NCI-H345 (cell line): ENCODE measurements around the gene GSC2.

Source experiments
- DNase-seq: peaks from one replicate; lab custom pipeline; 2025; lab: John Stamatoyannopoulos, UW

GSC2 gene, protein sequence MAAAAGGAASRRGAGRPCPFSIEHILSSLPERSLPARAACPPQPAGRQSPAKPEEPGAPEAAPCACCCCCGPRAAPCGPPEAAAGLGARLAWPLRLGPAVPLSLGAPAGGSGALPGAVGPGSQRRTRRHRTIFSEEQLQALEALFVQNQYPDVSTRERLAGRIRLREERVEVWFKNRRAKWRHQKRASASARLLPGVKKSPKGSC

DNA sequence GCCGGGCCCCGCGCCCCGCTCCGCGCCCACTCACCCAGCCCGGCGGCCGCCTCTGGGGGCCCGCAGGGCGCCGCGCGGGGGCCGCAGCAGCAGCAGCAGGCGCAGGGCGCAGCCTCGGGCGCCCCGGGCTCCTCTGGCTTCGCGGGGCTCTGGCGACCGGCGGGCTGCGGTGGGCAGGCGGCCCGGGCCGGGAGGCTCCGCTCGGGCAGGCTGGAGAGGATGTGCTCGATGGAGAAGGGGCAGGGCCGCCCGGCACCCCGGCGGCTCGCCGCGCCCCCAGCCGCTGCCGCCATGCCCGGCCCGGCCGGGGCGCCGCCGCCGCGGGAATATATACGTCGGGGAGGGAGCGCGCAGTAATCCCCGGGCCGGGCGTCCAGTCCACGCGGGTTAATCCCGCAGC, at the start of gene GSC2:
Gene GSC2 (minus strand): TSS at position 302 of the 400 bp plus-strand sequence. CDS start 9 bp downstream, at position 293.
- DNase-seq, result no peak

DNA sequence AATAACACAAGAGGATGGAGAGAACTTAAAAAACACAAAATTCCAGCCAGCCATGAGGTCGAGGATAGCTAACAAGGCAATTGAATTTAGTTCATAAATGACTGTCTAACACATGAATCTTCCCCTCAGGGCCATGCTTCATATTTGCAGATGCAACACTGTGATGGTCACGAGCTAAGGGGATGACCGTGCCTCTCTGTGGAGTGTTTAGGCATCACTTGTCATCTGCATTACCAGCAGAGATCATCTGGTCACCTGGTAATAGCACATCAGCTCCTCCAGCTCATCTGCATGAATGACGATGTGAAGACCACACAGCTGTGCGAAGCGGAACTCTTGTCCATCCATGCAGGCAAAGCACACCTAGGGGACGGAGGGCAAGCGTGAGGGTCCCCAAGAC, 49.4 kb upstream of the GSC2 start:
- no peak for DNase-seq

DNA sequence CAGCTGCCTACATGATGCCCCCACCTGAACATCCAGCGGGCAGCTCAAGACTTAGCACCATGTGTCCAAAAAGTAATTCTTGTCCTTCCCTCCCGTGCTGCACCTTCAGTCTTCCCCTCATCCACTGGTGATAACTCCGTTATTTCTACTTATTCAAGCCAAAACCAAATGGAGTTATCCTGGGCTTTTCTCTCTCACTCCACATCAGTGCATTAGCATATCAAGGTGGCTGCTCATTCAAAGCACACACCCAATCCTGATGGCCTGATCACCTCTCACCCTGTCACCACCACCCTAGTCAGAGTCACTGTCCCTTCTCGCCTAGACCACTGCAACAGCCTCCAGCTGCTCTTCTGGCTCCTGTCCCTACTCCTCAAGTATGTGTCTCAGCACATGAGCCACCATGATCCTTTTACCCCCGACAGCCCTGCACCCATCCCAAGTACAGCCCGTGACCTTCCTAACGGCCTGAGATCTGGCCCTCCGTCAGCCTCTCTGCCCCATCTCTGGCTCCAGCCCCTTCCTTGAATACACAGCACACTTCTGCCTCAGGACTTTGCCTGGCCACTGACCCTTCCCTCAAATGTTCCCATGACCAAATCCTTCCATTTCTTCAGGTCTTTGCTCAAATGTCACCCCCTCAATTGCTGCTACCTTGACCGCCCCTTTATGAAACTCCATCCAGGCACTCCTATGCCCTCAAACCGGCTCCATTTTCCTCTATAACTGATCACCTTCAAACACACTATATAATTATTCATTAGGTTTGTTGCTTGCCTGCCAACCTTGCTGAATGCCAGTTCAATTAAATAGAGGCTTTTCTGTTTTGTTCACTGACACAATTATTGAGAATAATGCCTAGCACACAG, 48.1 kb upstream of the GSC2 start:
- no peak for DNase-seq

DNA sequence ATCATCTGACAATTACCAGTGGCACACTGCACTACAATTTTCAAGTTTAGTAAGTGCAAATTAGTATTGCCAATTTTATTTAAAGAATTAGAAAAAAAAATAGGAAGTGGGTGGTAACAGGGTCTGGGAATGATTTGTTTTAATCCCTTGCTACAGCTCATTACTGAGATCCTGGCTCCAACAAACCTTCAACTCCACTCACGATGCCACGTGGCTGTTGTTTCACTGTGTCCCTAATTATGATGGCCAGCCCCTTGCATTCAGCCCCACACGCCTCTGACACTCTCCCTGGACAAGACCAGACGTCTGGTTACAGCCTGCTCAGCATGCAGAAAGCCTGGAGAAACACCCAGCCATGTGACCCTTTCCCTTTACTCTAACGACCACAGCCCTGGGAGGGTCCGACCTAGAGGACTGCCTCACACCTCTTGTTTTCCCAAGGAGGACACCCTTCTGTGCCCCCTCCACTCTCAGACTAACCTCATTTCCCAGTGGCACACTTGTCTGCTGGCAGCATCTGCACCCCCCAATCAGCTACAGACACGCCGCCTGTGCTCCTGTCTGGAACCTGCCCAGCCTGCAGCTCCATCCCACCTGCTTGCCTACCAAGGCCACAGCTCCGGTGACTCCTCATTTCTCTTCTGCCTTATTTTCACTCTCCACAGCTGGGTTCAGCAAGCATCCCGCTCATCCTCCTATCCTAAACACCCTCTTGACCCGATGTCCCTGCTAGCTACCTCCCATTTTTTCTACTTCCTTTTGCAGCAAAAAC, 46.9 kb upstream of the GSC2 start:
- DNase-seq, result no peak

DNA sequence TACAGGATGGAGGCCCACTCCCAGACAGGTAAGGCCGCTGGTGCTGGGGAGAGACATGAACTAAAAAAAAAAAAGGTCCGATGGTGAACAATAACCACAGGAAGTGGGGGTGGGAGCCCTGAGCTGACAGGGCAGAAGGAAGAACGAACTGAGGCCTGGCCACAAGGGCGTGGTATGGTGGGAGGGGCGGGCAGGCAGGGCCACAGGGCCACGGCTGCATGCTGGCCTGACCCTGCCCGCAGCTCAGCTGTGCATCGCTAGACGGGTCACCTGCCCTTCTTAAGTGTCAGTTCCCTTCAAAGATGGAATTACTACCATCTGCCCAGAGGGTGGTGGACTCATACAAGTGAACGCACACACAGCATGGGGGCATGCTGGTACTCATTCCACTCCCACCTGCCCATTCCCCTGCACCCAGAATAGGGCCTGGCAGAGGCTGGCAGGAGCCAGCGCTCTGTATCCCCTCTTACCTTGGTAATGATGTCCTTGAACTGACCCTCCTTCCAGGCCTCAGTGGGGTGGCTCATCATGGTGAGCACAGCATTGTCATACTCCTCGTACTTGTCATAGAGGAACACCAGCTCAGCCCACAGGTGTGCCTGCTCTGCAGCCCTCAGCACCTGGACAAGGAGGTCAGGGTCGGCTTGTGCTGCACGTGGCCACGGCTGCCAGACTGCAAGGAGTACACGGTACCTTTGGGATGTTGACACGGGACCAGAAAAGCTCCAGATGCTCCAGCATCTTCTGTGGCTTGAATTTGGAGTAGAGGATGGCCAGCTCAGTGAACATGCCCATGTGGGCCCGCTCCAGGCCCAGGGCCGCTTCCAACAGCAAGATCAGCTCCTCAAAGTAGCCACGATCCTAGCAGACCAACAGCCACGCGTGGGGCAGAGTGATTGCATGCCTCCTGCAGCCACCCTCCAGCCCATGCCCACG, 46.0 kb upstream of the GSC2 start:
- DNase-seq, result no peak

DNA sequence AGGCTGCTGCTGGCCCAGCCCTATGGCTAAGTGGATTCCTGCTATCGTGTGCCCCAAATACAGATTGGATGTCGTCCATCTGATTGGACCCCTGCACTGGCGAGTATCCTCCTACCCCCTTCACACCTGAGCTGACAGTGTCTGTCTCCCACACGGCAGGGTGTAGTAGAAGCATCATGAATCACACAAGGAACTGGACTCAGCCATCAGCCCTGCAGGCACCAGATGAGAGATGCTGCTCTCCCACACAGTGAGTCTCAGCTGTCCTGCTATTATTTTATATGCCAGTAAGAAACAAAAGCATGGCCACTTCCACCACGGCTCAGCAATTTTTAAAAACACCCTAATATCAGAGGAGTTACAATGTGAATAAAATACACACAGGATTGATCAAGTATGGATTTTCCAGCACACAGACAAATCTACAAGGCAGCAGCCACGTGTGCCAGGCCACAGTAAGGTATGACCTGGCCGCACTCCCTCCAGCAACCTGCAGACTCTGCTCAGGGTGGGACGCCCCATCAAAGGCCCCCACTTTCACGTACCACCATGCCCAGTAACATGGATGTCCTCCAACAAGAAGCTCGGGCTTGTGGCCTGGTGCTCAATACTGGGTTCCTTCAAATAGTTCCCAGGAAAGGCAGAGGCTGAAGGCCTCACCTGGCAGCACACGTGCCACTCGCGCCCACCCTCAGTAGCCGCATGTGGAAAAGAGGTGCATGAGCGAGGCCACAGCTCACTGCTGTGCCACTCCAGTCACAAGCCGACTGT, 44.9 kb upstream of the GSC2 start:
- DNase-seq, result no peak

DNA sequence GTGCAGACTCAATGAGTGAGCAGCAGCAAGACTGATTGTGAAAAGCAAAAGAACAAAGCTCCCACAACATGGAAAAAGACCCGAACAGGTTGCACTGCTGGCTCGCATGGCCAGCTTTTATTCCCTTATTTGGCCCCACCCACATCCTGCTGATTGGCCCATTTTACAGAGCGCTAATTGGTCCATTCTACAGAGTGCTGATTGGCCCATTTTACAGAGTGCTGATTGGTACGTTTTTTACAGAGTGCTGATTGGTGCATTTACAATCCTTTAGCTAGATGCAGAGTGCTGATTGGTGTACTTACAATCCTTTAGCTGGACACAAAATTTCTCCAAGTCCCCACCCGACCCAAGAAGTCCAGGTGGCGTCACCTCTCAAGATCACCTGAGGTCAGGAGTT, 43.8 kb upstream of the GSC2 start:
- DNase-seq, result no peak

DNA sequence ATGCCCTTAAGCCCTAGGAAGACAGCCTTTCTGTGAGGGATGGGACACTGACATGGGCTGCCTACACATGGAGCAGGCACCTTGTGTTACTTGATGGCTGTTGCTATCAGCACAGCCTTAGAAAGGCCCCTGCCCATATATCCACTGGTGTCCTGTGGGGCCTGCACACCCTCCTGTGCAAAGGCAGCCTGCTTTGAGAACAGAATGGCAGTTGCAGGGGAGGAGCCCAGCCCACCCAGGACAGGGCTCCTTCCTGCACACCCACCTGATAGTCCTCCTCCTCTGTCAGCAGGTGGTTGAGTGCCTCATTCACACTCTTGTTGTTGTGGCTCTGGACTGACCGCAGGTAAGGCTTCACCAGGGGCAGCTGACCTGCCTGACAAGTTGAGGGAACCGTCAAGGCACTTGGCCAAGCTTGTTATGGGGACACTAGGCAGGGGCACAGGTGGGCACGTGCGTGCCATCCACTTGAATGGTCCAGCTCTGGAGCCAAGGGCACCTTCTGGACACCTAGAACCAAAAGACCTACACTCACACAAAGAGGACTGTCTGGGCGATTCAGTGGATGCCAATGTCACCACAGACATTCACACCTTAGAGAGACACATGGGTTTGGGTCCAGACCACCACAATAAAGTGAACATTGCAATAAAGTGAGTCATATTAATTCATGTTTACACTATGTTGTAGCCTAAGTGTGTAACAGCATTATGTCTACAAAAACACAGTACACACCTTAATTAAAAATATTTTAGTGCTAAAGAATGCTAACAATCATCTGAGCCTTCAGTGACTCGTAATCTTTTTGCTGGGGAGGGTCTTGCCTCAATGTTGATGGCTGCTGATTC, 37.8 kb upstream of the GSC2 start:
- DNase-seq, result no peak

DNA sequence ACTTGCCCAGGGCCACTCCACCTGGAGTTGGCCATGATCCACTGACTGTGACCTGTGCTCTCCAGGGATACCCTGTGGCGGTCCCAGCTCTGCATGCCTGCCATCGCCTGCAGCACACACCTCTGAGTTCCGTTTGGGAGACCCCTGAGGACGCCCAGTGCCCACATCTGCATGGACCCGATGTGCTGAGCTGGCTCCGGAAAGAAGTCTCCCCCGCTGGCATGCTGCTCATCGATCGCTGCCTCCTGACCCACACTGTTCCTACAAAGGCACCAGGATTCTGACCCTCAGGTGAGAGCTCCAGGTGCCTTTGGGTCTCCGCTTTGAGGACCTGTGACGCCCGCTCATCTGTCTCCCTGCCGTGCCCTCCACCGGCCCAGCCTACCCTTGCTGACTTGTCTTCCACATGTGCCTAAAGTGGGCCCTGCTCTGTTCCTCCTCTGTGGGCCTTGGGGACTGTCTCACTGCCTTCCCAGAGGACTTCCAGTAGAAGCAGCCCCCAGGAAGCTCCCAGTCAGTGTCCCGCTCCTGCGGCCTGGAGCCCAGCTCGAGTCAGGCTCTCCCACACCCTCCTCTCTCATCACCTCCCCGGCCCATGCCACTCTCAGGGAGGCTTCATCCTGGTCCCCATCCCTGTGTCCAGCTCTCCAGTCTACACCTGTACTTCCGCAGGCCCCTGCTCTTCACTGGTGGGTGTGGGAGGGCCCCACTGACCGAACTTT, 34.3 kb upstream of the GSC2 start:
- DNase-seq, result no peak

DNA sequence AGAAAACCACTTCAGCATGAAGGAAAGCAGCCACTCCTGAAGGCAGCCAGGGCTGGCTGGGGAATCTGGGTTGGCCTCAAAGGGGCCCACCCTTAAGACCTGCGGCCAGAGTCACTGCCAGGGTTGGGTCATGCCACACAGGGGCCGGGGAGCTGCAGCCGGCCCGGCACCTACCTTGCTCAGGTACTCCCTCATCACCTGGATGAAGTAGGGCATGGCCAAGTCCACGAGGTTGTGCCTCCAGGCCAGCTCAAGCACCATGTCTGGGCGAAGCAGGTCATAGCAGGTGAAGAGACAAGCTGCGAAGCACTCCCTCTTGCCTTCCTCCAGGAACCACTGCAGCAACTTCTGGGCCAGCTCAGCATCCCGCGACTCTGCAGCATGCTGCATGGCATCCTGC, 33.1 kb upstream of the GSC2 start:
- no peak for DNase-seq

DNA sequence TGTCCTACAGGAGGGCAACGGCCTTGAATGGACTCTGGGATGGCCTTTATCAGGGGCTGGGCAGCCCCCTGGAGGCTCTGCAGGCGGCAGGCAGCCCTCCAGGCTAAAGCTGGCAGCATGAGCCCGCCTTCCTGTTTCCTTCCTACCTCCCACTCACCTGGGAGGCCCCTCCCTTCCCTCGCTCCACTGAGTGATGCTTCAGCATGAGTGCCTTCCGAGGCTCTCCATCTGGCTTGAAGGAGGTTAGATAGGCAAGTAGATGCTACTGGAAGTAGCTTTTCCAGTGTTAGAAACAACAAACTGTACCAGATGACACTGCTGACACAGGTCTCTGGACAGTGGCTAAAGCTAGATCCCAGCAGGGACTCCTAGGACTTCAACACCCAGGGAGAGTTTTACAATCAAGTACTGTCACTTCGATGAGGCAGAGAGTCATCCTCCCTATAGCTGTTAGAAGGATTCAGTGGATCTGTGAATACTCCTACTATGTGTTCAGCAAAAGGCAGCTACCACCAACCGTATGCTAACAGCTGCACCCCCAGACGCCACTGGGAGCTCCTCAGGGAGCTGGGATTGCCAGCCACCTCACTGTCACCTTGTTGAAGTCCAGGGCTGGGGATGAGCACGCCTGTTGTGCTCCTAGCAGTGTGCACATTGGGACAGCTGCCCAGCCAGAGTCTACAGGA, 32.5 kb upstream of the GSC2 start:
- DNase-seq, result no peak

DNA sequence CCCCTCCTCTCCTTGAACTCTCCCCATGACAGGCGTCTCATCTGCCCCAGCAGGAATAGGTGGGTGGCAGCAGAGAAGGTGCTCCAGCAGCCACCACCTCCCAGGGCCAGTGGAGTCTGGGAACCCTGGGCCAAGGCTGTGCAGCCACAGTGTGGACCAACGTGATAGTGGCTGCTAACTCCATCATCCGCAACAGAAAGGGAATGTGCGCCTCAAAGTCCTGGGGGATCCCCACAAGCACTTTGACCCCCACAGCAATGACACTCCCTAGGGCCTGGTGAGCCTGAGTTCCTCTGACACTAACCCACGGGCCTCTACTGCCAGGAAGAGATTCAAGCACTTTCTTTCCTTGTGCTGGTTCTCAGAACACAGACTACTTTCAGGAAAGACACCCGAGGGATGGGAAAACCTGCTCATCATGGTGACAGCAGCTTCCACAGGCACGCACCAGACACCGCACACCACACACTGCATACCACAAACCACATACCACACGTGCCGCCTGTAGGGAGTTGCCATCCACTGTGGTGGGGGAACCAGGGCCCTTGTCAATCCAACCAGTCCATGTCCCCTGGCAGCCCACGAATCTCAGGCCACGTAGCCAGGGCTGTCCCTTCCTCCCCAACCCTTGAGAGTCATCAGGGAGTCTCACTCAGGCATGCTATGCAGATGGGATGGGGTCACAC, 31.8 kb upstream of the GSC2 start:
- DNase-seq, result no peak

DNA sequence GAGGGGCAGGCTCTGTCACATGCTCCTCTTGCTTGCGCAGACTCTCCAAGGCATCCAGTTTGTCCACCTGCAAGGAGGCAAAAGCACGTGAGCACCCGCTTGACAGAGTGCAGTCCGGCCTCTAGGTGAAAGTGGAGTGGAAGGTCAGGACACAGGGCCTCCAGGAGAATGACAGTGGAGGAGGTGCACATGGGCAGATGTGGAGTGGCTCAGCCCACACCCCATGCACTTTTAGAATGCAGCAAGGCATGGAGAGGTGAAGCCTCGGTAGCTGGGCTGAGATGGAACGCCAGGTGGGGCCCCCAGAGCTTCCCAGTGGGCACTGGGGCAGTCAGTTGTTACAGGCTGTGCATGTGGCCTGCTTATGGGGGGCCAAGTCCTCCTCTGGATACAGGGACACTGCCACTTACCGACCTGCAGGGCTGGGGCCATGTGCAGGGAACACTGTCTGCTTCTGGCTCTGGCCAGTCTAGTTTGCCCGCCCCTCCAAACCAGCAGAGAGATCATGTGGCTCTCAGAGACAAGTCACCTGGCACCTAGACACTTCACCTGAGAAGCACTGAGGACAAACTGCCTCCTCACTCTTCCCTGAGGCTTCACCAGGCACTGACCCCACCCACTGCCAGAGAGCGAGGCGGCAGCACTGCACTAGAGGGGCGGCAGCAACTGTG, 30.8 kb upstream of the GSC2 start:
- DNase-seq, result no peak

DNA sequence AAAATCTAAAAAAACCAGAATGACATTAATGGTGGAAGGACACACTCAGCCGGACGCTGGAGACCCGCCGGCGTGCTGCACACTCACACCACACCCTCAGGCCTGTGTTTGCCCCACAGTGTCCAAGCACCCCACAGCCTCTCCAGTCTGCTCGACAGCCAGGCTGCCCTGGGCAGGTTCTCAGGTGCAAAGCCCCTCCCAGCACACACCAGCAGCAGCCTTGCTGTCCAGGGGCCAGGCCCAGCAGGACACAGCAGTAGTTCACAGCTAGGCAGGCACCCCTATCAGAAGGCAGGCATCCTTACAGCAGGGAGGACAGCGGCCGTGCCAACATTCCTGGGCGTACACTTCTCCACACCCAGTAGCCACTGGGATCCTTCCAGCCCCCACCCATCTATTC, 30.1 kb upstream of the GSC2 start:
- DNase-seq, result no peak

DNA sequence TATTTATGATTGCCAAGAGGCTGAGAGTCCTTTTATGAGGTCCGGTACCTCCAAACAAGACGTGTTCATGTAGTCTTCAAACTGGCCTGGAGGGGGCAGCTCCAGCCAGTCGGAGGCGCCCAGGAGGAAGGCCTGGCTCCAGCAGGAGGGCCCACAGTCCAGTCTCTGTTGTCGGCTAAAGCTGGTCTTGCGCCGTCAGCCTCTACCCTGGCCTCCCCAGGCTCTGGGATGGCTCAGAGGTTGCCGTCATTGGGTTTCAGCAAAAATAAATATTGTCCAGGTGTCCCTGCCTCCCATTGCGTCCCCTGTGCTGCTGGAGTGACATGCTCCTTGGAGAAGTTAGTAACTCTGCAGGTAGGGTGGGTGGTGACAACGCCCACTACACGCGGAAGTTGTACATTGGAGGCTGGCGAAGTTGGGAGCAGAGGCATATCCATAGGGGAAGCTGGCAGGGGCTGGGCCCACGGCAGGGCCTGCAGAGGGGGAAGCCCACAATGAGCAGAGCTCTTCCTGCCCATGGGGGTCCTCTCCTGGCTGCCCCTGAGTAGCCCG, 29.5 kb upstream of the GSC2 start:
- peak; percentile 54 for DNase-seq

DNA sequence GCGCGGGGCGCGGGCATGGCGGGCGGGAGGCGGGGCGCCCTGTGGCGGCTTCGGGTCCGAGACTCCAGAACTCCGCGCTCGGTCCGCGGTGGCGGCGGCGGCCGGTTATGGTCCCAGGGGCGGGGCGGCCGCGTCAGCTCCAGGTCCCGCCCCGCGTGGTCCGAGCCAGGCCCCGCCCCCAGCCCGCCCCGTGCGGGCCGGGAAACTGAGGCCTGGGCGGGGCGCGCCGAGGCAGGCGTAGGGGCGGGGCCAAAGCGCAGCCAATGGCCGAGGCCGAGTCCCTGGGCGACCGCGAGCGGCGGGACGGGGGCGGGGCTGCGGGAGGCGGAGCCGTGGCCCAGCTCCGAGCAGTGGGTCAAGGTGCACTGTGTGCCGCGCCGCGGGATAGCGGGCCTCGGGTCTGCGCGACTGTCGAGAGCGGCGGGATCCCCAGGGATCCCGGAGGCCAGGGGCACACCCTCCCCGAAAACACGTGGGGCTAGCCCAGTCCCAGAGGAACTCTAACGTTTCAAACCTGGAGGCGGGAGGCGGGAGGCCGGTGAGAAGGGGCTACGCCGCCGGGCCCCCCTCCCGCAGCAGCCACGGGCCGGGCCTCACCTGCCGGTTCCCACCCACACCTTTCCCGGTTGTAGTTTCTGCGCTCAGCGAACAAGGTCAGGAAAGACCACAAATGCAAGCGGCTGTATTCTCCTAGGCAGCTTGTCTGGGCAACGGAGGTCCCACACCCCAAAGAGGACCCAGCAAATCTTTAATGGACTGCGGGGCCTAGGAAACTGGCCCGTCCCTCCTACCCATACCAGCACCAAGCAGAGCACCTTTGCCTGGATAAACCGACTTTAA, 28.8 kb upstream of the GSC2 start, which contains the start of gene SLC25A1:
Gene SLC25A1 (minus strand): TSS at position 80 of the 840 bp plus-strand sequence. CDS start 63 bp downstream, at position 17.
- peak; percentile 89 for DNase-seq
